ENCODE results near the gene UNC13A. TPM values are rescaled to one million over a fixed set of nuclear protein-coding genes. Genes with fewer than 3 reads are reported as not detected.

Gene UNC13A
- total RNA-seq, 1 experiment from 2014 or later, result 0.21 TPM

GRCh38 chr19:17685451-17686022 is 2.6 kb downstream of the UNC13A start:
- H3K27ac Mint-ChIP-seq (ENCODE audit: low read depth, unreplicated experiment), result no peak overlapping the region
- CTCF ChIA-PET, result no interaction called here

DNA sequence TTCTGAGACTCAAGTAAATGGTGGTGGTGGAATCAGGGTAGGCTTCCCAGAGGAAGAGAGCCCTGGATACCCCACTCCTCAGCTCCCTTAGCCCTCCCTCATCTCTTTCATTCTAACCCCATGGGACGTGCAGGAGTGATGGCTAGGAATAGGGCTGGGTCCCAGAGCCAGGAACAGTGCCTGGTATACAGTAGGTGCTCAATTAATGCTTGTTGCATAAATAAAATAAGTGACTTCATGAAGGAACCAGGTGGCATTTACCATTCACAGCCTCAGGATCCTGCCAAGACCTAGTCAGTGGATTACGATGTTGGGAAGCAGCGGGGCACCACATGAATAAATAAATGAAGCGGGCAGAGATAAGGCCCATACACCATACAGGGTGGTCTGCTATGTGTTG is 3.9 kb downstream of the UNC13A start:
- DNase-seq (ENCODE audit: unreplicated experiment), result no peak
- Mint-ChIP-seq H3K27ac (ENCODE audit: low read depth, unreplicated experiment) (no peak overlapping the region), H3K4me1 (ENCODE audit: insufficient read depth, unreplicated experiment) (peaks cover 12% of the 10 kb centered on the region), H3K27me3 (ENCODE audit: insufficient read depth, unreplicated experiment) (peaks cover 45% of the 10 kb centered on the region), H3K36me3 (ENCODE audit: insufficient read depth, unreplicated experiment) (no peaks in the 10 kb centered on the region), H3K4me3 (ENCODE audit: unreplicated experiment) (no peak overlapping the region), H3K9me3 (ENCODE audit: unreplicated experiment) (no peaks in the 10 kb centered on the region)
- BruUV-seq (replicated peaks), result no TSS peak
- POLR2A ChIA-PET, result no interaction called here
- CTCF ChIA-PET, result no interaction called here
- intact Hi-C loops (cut with micrococcal nuclease), result no loop called here
- no peak for TF ChIP-seq CTCF (IDR thresholded peaks at IDR 0.05; ENCODE audit: unreplicated experiment)

More at GRCh38 chr19:17685451-17686022, 2.6 kb downstream of the UNC13A start:
- Mint-ChIP-seq H3K27me3 (ENCODE audit: insufficient read depth, unreplicated experiment) (peaks cover 33% of the 10 kb centered on the region), H3K9me3 (ENCODE audit: unreplicated experiment) (no peaks in the 10 kb centered on the region), H3K4me1 (ENCODE audit: insufficient read depth, unreplicated experiment) (peaks cover 12% of the 10 kb centered on the region), H3K36me3 (ENCODE audit: insufficient read depth, unreplicated experiment) (no peaks in the 10 kb centered on the region), H3K4me3 (ENCODE audit: unreplicated experiment) (no peak overlapping the region)
- no peak for DNase-seq (ENCODE audit: unreplicated experiment)
- POLR2A ChIA-PET, result no interaction called here
- no TSS peak for BruUV-seq (replicated peaks)
- no peak for TF ChIP-seq CTCF (IDR thresholded peaks at IDR 0.05; ENCODE audit: unreplicated experiment)
- intact Hi-C loops (cut with micrococcal nuclease), result no loop called here

DNA sequence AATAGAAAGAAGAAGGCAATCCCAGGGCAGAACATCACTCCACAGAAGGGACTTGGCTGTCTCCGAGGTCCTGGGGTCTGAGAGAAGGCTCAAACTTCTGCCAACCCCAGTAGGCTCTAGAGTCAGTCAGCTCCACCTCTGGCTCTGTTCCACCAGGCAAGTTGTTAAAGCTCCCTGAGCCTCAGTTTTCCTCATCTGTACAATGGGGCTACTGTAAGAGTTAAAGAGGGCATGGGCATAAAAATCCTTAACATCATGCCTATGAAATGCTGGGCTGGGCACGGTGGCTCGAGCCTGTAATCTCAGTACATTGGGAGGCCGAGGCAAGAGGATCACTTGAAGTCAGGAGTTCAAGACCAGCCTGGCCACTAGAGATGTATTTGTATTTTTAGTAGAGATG is 5.1 kb downstream of the UNC13A start:
- BruUV-seq (replicated peaks), result no TSS peak
- Mint-ChIP-seq H3K36me3 (ENCODE audit: insufficient read depth, unreplicated experiment) (no peaks in the 10 kb centered on the region), H3K9me3 (ENCODE audit: unreplicated experiment) (no peaks in the 10 kb centered on the region), H3K27ac (ENCODE audit: low read depth, unreplicated experiment) (no peak overlapping the region), H3K4me1 (ENCODE audit: insufficient read depth, unreplicated experiment) (peaks cover 5% of the 10 kb centered on the region), H3K4me3 (ENCODE audit: unreplicated experiment) (no peak overlapping the region), H3K27me3 (ENCODE audit: insufficient read depth, unreplicated experiment) (peaks cover 45% of the 10 kb centered on the region)
- DNase-seq (ENCODE audit: unreplicated experiment), result no peak
- POLR2A ChIA-PET, result no interaction called here
- CTCF ChIA-PET, result interaction anchor here (0.7 kb wide), 1 partner anchor 80 kb away, joined by 3 read pairs; no protein-coding TSS in a partner anchor
- intact Hi-C loops (cut with micrococcal nuclease), result no loop called here
- TF ChIP-seq CTCF (IDR thresholded peaks at IDR 0.05; ENCODE audit: unreplicated experiment), result no peak

DNA sequence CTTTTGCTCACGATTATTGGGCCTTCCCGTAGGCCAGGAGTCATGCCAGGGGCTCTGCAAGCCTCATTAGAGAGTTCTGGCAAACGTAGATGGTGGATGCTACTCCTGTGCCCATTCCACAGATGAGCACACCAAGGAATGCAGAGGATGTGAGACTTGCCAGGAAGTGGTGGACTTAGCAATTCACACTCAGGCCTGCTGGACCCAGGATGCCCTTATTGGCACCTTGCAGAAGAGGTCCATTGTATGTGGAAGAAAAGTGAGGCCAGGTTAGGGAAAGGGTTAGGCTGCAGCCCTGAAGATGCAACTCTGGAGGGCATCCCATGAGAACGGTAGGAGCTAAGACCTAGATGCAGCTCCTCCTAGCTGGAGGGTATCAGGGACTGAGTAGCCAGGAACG is 5.9 kb downstream of the UNC13A start:
- no peaks in the 10 kb centered on the region for H3K36me3 Mint-ChIP-seq (ENCODE audit: insufficient read depth, unreplicated experiment)
- DNase-seq (ENCODE audit: unreplicated experiment), result no peak
- H3K4me3 Mint-ChIP-seq (ENCODE audit: unreplicated experiment), result no peak overlapping the region
- ChIA-PET CTCF (interaction anchor here (0.6 to 0.7 kb wide), 3 partner anchors 81 to 87 kb away, joined by 3 read pairs; no protein-coding TSS in a partner anchor), POLR2A (no interaction called here)
- no peaks in the 10 kb centered on the region for H3K4me1 Mint-ChIP-seq (ENCODE audit: insufficient read depth, unreplicated experiment)
- no TSS peak for BruUV-seq (replicated peaks)
- peaks cover 40% of the 10 kb centered on the region for H3K27me3 Mint-ChIP-seq (ENCODE audit: insufficient read depth, unreplicated experiment)
- H3K27ac Mint-ChIP-seq (ENCODE audit: low read depth, unreplicated experiment), result no peak overlapping the region
- TF ChIP-seq CTCF (IDR thresholded peaks at IDR 0.05; ENCODE audit: unreplicated experiment), result no peak
- H3K9me3 Mint-ChIP-seq (ENCODE audit: unreplicated experiment), result no peaks in the 10 kb centered on the region
- intact Hi-C loops (cut with micrococcal nuclease), result no loop called here
